PC-3 (cell line): ENCODE measurements around the gene IER3IP1.

Experiments used
- CTCF ChIP-seq: fragments of 300-600 bp; sonication (generic); conservative IDR thresholded peaks from 2 replicates; pipeline ENCODE4 v1.5.1; 2017; ENCODE audit warnings: antibody characterized with exemption, low read depth, mild to moderate bottlenecking, low read length
- EZH2 ChIP-seq: fragments of 300-600 bp; sonication (generic); IDR thresholded peaks from one replicate; pipeline ENCODE4 v1.6.1; 2017; ENCODE audit warnings: antibody characterized with exemption, mild to moderate bottlenecking, low read length; ENCODE audit not compliant: unreplicated experiment
- EZH2phosphoT487 ChIP-seq: fragments of 300-600 bp; sonication (generic); IDR thresholded peaks from 2 replicates; pipeline ENCODE4 v1.6.1; 2018; ENCODE audit warnings: mild to moderate bottlenecking, antibody characterized with exemption, low read length, borderline replicate concordance

- TF ChIP-seq CTCF (no peak), EZH2phosphoT487 (no peak), EZH2 (no peak)
Observed at GRCh38 chr18:47180765-47181164, 4.6 kb upstream of the IER3IP1 start.
